Uterus (tissue), 2 donors: ENCODE measurements around the gene CD1B.

ENCODE experiments used
- CTCF ChIP-seq, 4 experiments: fragments of 200-600 bp in 2 of 4; fragments of 450-650 bp in 2 of 4; sonication (generic) in 2 of 4; IDR thresholded peaks; one replicate each; pipeline ENCODE4 v1.5.1; 2016 to 2019; ENCODE audit warnings: antibody characterized with exemption in 4 of 4, mild to moderate bottlenecking in 2 of 4, moderate library complexity in 1 of 4
- POLR2A ChIP-seq, 2 donors: fragments of 450-650 bp; IDR thresholded peaks; one replicate each; pipeline ENCODE4 v1.6.1; 2016; ENCODE audit warnings: antibody characterized with exemption in 2 of 2, mild to moderate bottlenecking in 1 of 2, moderate library complexity in 1 of 2

GRCh38 chr1:158334526-158335212, 3.3 kb upstream of the CD1B start:
- no peak for TF ChIP-seq POLR2A (IDR thresholded peaks at IDR 0.05)
- no peak for TF ChIP-seq CTCF (IDR thresholded peaks at IDR 0.05)
